Activated T-cell treated with anti-CD3 and anti-CD28 coated beads, Interleukin-2, amount 50 U/mL, for 1 hour (primary cell): ENCODE data around the gene KCNJ6.
"Not testable (repeated sequence)": the region's sequence is repeated elsewhere in the genome, so short reads cannot be mapped to it uniquely, and the experiment has no call there.

Source experiments
- DNase-seq: peaks from one replicate; pipeline ENCODE4 v3.0.0-alpha.2; 2020

KCNJ6 gene

DNA sequence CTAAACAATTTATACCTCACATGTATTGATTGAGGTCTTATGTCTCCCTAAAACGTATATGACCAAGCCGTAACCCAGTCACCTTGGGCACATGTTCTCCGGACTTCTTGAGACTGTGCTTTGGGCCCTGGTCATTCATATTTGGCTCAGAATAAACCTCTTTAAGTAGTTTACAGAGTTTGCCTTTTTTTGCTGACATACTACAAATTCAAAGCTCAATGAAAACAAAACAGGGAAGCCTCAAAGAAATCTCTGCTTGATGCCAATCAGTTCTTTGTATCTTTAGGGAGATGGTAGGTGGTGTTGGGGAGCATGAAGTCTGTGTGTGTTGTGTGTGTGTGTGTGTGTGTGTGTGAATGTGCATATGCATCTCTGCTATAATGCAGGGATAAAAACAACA is 247.0 kb downstream of the KCNJ6 start:
- DNase-seq, result no peak

DNA sequence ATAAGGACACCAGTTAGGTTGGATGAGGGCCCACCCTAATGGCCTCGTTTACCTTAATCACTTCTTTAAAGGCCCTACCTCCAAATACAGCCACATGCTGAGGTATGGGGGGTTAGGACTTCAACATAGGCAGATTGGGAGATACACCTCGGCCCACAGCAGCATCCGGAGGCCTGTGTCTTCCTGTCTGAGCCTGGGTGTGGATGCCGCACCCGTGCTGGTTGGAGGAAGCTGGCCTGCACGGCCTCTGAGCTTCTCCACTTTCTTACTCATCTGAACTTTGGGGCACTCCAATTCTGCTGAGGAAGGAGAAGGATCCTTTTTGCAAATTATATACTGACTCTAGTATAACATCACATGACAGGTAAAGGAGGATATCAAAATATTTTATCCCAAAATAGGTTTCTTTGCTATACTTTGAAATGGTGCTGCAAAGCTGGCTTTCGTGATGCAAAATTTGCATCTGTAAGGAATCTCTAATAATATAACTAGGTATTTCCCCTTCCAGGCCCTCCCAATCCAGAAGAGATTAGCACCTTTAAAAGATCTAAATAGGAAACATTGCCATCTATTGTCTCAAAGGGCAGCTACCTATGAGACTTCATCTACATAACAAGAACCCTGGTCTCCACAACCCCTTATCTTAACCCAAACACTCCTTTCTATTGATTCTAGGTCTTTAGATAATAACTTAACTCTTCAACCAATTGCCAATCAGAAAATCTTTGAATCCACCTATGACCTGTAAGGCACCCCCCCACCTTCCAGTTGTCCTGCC is 247.6 kb downstream of the KCNJ6 start:
- no peak for DNase-seq

DNA sequence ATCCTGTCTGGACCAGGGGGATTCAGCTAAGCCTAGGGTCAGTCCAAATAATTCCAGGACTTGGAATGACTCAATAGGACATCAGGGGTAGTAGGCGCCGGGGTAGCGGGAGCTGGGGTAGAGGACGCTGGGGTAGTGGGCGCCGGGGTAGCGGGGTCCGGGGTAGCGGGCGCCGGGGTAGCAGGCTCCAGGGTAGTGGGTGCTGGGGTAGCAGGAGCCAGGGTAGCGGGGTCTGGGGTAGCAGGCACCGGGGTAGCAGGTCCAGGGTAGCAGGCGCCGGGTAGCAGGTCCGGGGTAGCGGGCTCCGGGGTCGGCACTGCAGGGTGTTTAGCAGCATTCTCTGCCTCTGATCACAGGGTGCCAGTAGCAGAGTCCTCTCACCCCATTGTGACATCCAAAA is 248.9 kb downstream of the KCNJ6 start:
- DNase-seq, result no peak

- no peak for DNase-seq
These were observed 250.8 kb downstream of the KCNJ6 start for GRCh38 chr21:37665230-37666024.

- DNase-seq, result not testable (repeated sequence)
These were observed 254.0 kb downstream of the KCNJ6 start for GRCh38 chr21:37662227-37662626.

- DNase-seq, result no peak
These were observed 255.5 kb downstream of the KCNJ6 start for GRCh38 chr21:37660709-37661108.

GRCh38 chr21:37659874-37660273 is 256.4 kb downstream of the KCNJ6 start:
- no peak for DNase-seq

- DNase-seq, result no peak
These were observed 257.3 kb downstream of the KCNJ6 start for GRCh38 chr21:37658817-37659458.

GRCh38 chr21:37658121-37658816 is 258.0 kb downstream of the KCNJ6 start:
- no peak for DNase-seq

DNA sequence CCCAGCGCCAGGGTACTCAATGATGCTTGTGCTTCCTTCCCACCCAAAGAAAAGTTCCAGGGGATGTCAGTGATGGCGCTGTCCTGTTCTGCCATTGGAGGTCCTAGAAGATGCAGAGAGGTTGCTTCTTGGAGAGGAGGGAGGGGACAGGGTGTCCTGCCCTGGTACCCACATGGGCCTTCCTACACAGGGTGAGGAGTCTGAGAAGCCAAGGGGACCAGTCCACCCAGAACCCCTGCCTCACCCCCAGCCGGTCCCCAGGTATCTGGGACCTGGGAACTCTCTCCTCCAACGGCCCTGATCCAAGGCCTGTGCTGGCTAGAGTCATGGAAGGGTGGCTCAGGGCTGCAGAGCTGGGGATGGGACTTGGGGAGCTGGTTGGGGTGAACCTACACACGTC is 259.4 kb downstream of the KCNJ6 start:
- DNase-seq, result no peak

GRCh38 chr21:37655611-37656300 is 260.5 kb downstream of the KCNJ6 start:
- no peak for DNase-seq

GRCh38 chr21:37654596-37654995 is 261.7 kb downstream of the KCNJ6 start:
- DNase-seq, result no peak

DNA sequence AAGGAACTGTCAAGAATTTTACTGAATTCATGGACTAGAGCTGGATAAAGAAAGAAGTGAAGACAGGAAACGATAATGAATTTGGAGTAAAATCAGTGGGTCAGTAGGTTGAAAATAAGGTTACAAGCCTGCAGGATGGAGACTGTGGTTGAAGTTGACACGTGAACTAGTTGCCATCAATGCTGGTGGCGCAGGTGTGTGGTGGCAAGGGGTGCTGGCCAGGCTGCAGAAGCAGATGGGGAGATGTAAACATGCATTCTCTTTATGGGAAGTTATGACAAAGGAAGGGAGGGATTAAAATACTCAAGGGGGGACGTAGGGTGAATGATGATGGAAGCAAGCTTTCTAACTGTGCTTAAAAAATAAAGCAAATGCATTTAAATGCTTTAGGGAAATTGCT is 263.1 kb downstream of the KCNJ6 start:
- DNase-seq, result no peak

DNA sequence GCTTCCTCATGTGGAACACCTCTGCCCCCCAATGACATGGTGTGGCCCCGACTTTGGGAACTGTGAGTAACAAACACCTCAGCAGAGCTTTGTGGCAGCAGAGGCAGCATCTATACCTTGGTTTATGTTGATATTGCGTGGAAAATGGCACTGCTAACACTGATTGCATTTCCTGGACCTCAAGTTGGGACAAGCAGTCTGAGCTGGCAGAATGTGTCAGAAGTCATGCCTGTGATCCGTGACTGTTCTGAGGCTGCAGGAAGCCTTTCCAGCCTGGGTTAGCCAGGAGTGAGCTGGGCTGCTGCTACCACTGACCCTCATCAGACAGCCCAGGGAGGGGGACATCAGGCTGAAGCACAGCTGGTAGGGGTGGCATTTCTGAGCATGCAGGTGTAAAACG is 268.5 kb downstream of the KCNJ6 start:
- no peak for DNase-seq

GRCh38 chr21:37646761-37647160 is 269.5 kb downstream of the KCNJ6 start:
- not testable (repeated sequence) for DNase-seq

- DNase-seq, result no peak
These were observed 270.4 kb downstream of the KCNJ6 start for GRCh38 chr21:37645848-37646247.

GRCh38 chr21:37644636-37645035 is 271.6 kb downstream of the KCNJ6 start:
- DNase-seq, result no peak

- not testable (repeated sequence) for DNase-seq
These were observed 272.4 kb downstream of the KCNJ6 start for GRCh38 chr21:37643862-37644261.

GRCh38 chr21:37642493-37642892 is 273.8 kb downstream of the KCNJ6 start:
- no peak for DNase-seq

DNA sequence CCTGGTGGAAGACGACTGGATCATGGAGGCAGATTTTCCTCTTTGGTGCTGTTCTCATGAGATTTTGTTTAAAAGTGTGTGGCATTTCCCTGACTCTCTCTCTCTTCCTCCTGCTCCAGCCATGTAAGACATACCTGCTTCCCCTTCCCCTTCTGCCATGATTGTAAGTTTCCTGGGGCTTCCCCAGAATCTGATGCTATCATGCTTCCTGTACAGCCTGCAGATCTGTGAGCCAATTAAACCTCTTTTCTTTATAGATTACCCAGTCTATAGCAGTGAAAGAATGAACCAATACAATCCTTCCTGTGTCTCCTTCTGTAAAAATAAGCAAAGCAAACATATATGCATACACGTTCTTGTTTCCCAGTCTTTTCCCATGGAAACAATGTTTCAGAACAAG is 276.5 kb downstream of the KCNJ6 start:
- no peak for DNase-seq

DNA sequence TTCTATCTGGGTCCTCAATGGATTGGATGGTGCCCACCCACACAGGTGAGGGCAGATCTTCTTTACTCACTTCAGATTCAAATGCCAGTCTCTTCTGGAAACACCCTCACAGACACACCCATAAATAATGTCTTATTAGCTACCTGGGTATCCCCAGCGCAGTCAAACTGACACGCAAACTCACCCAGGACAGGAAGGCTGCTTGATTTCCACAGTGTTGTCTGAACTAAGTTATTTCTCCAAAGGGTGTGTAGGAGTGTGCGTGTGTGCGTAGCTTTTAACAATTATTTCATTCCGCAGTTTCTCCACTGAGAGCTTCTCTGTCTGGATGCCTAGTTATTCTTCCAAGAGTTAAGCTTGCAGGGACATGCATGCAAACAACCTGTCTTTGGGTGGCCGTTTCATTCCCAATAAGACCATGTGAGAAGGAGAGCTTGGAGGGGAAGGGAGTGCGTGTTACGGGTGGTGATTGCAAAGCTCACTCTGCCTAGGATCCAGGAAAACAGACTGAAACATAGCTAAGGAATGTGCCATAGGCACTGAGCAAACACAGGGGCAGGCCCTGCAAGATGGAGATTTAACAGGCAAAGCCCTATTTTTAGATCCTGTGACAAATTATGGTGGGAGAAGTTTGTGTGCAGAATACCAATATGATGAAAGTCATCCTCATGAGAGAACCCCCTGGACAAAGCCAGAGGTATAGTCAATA is 280.0 kb downstream of the KCNJ6 start:
- no peak for DNase-seq
